Neural cell (in vitro differentiated cells): ENCODE measurements around the gene SNRPE.

Experiments used
- EZH2 ChIP-seq: fragments of 200-600, 300-800 bp; shearing (Covaris generic), sonication (generic); IDR thresholded peaks from 2 replicates; pipeline ENCODE4 v1.6.1; 2014; ENCODE audit warnings: antibody characterized with exemption, low read length, borderline replicate concordance, mild to moderate bottlenecking; ENCODE audit not compliant: insufficient read depth, poor library complexity, severe bottlenecking
- TF ChIP-seq, protein P1 (sequence below): fragments of 450-650 bp; IDR thresholded peaks from 2 replicates; pipeline ENCODE4 v1.5.1; 2014; ENCODE audit warnings: antibody characterized with exemption, mild to moderate bottlenecking, moderate library complexity; ENCODE audit not compliant: poor library complexity, severe bottlenecking

GRCh38 chr1:203899353-203899716 lies 37.9 kb downstream of the SNRPE start:
- TF ChIP-seq, protein P1, sequence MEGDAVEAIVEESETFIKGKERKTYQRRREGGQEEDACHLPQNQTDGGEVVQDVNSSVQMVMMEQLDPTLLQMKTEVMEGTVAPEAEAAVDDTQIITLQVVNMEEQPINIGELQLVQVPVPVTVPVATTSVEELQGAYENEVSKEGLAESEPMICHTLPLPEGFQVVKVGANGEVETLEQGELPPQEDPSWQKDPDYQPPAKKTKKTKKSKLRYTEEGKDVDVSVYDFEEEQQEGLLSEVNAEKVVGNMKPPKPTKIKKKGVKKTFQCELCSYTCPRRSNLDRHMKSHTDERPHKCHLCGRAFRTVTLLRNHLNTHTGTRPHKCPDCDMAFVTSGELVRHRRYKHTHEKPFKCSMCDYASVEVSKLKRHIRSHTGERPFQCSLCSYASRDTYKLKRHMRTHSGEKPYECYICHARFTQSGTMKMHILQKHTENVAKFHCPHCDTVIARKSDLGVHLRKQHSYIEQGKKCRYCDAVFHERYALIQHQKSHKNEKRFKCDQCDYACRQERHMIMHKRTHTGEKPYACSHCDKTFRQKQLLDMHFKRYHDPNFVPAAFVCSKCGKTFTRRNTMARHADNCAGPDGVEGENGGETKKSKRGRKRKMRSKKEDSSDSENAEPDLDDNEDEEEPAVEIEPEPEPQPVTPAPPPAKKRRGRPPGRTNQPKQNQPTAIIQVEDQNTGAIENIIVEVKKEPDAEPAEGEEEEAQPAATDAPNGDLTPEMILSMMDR: no peak
- no peak for TF ChIP-seq EZH2
